Fibroblast of lung (primary cell): ENCODE results near the gene STXBP6. TPM values are rescaled to one million over a fixed set of nuclear protein-coding genes. Genes with fewer than 3 reads are reported as not detected.

ENCODE experiments used
- DNase-seq, 2 donors: peaks; one replicate each; pipeline versions ENCODE4 v3.0.0 to v3.0.0-alpha.2; 2010; ENCODE audit warnings: low read depth in 2 of 2
- H2AFZ ChIP-seq: 2 replicates; pipeline ENCODE4 v1.5.1; 2012; ENCODE audit warnings: low read length, control low read depth, inconsistent platforms
- H3K27ac ChIP-seq: 2 replicates; pipeline ENCODE4 v1.5.1; 2011; ENCODE audit warnings: low read length, control low read depth; ENCODE audit not compliant: insufficient read depth
- H3K27me3 ChIP-seq: 2 replicates; pipeline ENCODE4 v1.5.1; 2011; ENCODE audit warnings: mild to moderate bottlenecking, low read length; ENCODE audit not compliant: control insufficient read depth, insufficient read depth
- H3K36me3 ChIP-seq: 2 replicates; pipeline ENCODE4 v1.5.1; 2011; ENCODE audit warnings: low read length; ENCODE audit not compliant: control insufficient read depth, insufficient read depth
- H3K4me1 ChIP-seq: 2 replicates; pipeline ENCODE4 v1.5.1; 2011; ENCODE audit warnings: low read length; ENCODE audit not compliant: control insufficient read depth, insufficient read depth; ENCODE audit errors: extremely low read depth
- H3K4me2 ChIP-seq: 2 replicates; pipeline ENCODE4 v1.5.1; 2011; ENCODE audit warnings: low read length, control low read depth; ENCODE audit not compliant: insufficient read depth; ENCODE audit errors: extremely low read depth
- H3K4me3 ChIP-seq, 4 experiments: fragments of 200-600 bp in 1 of 4; sonication (generic) in 1 of 4; replicated peaks in 1 of 4; 2 replicates each; pipeline ENCODE4 v1.5.1; 2011 to 2016; ENCODE audit warnings: low read length in 4 of 4, low read depth in 3 of 4, mild to moderate bottlenecking in 3 of 4, control low read depth in 2 of 4, inconsistent platforms in 1 of 4, mixed read lengths in 1 of 4; ENCODE audit not compliant: insufficient read depth in 1 of 4; ENCODE audit errors: control extremely low read depth in 1 of 4
- H3K79me2 ChIP-seq: 2 replicates; pipeline ENCODE4 v1.5.1; 2012; ENCODE audit warnings: mild to moderate bottlenecking, low read length, inconsistent platforms; ENCODE audit not compliant: control insufficient read depth, insufficient read depth
- H3K9ac ChIP-seq: 2 replicates; pipeline ENCODE4 v1.5.1; 2011; ENCODE audit warnings: mild to moderate bottlenecking, low read length, control low read depth; ENCODE audit not compliant: insufficient read depth
- H3K9me3 ChIP-seq: 2 replicates; pipeline ENCODE4 v1.5.1; 2012; ENCODE audit warnings: low read depth, low read length; ENCODE audit not compliant: control insufficient read depth, insufficient read depth
- H4K20me1 ChIP-seq: 2 replicates; pipeline ENCODE4 v1.5.1; 2011; ENCODE audit warnings: low read length; ENCODE audit not compliant: control insufficient read depth, insufficient read depth; ENCODE audit errors: extremely low read depth
- CTCF ChIP-seq, 2 donors: IDR thresholded peaks in 1 of 2; conservative IDR thresholded peaks in 1 of 2; 1 replicate in 1 of 2; 2 replicates in 1 of 2; pipeline ENCODE4 v1.5.1; 2011 to 2012; ENCODE audit warnings: low read length in 2 of 2, control low read depth in 1 of 2, inconsistent platforms in 1 of 2, low read depth in 1 of 2, mild to moderate bottlenecking in 1 of 2
- EZH2 ChIP-seq: IDR thresholded peaks from 2 replicates; pipeline ENCODE4 v1.5.1; 2012; ENCODE audit warnings: low read length, control low read depth, mild to moderate bottlenecking; ENCODE audit errors: missing control alignments
- polyA plus RNA-seq, 2 donors: library from polyadenylated mRNA; depleted of rRNA in 1 of 2; stranded (reverse) in 1 of 2; unstranded in 1 of 2; fragments of >200 nt; gene quantifications; 2 replicates each; pipeline ENCODE4 v1.2.1, GENCODE V29; 2011 to 2012; ENCODE audit warnings: missing spikeins in 1 of 2
- total RNA-seq: library from RNA; depleted of rRNA; stranded (reverse); fragments of >200 nt; gene quantifications from 2 replicates; pipeline ENCODE4 v1.2.1, GENCODE V29; 2014

The STXBP6 gene
- total and polyA plus RNA-seq, 2 donors (not counting 1 experiment from before 2014, with no cell fraction given), result 4.5 to 17.8 TPM

GRCh38 chr14:24868389-24868788 lies 181.6 kb downstream of the STXBP6 start:
- no peak for TF ChIP-seq EZH2
- no peak for TF ChIP-seq CTCF (conservative IDR thresholded peaks at IDR 0.05 in 1 of 2, IDR thresholded peaks at IDR 0.05 in 1 of 2; ENCODE audit: low read depth in 1 of 2, low read length in 2 of 2)
- H3K4me3 ChIP-seq, result no peak overlapping the region
- H3K27ac ChIP-seq, result no peak overlapping the region
- no peaks in the 10 kb centered on the region for H3K36me3 ChIP-seq
- DNase-seq, result no peak
- H2AFZ ChIP-seq, result no peak overlapping the region
- no peaks in the 10 kb centered on the region for H3K9me3 ChIP-seq
- no peak overlapping the region for H3K4me2 ChIP-seq
- no peaks in the 10 kb centered on the region for H4K20me1 ChIP-seq
- H3K27me3 ChIP-seq, result no peaks in the 10 kb centered on the region
- H3K9ac ChIP-seq, result no peak overlapping the region
- no peaks in the 10 kb centered on the region for H3K79me2 ChIP-seq
- no peaks in the 10 kb centered on the region for H3K4me1 ChIP-seq

GRCh38 chr14:24866067-24866639 lies 183.8 kb downstream of the STXBP6 start:
- H3K4me1 ChIP-seq, result no peaks in the 10 kb centered on the region
- no peaks in the 10 kb centered on the region for H4K20me1 ChIP-seq
- no peaks in the 10 kb centered on the region for H3K79me2 ChIP-seq
- no peak for TF ChIP-seq EZH2
- TF ChIP-seq CTCF (conservative IDR thresholded peaks at IDR 0.05 in 1 of 2, IDR thresholded peaks at IDR 0.05 in 1 of 2; ENCODE audit: low read depth in 1 of 2, low read length in 2 of 2), result no peak
- H3K36me3 ChIP-seq, result no peaks in the 10 kb centered on the region
- no peaks in the 10 kb centered on the region for H3K27me3 ChIP-seq
- no peak overlapping the region for H3K9ac ChIP-seq
- no peaks in the 10 kb centered on the region for H3K9me3 ChIP-seq
- no peak overlapping the region for H3K27ac ChIP-seq
- no peak overlapping the region for H3K4me2 ChIP-seq
- DNase-seq, result no peak
- no peak overlapping the region for H2AFZ ChIP-seq
- H3K4me3 ChIP-seq, result no peak overlapping the region

DNA sequence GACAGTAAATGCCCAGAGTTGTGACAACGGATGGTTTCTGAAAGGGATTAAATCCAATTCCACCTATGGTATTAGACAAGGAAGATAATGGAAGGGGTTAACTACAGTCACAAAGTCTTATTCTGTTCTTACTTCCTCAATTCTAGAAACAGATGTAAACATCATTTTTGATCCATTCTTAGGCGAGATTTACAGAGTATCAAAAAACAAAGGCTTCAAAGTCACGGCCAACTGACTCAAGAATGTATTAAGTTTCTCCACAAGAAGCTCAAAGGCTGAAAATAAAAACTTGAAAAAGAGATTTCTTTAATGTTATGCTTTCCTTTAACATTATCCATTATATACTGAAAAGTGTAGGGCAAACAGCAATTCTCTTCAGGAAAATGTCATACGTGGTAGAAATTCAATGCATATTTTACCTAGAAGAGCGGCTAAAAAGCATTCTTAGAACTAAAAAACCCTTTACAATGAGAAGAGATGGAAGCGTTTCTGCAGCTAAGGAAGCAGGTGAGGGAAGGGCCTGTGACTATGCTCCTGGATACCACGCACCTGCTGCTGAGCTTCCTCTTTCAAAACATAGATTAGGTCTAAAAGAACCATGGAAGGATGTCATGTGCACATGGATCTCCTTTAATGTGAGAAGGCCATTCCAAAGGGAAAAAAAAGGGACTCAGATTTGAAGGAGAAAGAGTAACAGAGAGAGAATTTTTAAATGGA lies 185.8 kb downstream of the STXBP6 start:
- Histone ChIP-seq H3K27me3 (no peaks in the 10 kb centered on the region), H3K4me2 (no peak overlapping the region), H3K36me3 (no peaks in the 10 kb centered on the region), H3K4me3 (no peak overlapping the region), H3K4me1 (no peaks in the 10 kb centered on the region), H3K9ac (no peak overlapping the region), H4K20me1 (no peaks in the 10 kb centered on the region), H2AFZ (no peak overlapping the region), H3K79me2 (no peaks in the 10 kb centered on the region), H3K27ac (no peak overlapping the region), H3K9me3 (no peaks in the 10 kb centered on the region)
- no peak for DNase-seq
- no peak for TF ChIP-seq CTCF (conservative IDR thresholded peaks at IDR 0.05 in 1 of 2, IDR thresholded peaks at IDR 0.05 in 1 of 2; ENCODE audit: low read depth in 1 of 2, low read length in 2 of 2)
- TF ChIP-seq EZH2, result no peak
